ENCODE measurements around the gene MOB3B.

DNA sequence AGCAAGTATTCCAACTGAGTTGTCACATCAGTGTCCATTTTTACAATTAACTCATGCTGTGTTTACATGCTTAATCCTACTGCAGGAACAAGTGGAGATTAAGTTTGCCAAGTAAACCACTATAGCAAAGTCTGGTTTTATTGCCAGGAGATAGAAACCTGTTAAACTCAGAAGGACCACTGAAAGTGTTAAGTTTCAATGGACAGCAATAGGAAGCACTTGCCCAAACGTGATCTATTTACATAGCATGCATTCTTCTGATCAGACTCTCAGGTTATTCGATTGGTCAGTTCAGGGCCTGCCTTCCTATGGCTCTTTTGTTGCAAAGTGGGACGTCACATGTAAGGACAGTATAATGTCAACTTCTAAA is 33.5 kb downstream of the MOB3B start:
- TF ChIP-seq, protein P1, sequence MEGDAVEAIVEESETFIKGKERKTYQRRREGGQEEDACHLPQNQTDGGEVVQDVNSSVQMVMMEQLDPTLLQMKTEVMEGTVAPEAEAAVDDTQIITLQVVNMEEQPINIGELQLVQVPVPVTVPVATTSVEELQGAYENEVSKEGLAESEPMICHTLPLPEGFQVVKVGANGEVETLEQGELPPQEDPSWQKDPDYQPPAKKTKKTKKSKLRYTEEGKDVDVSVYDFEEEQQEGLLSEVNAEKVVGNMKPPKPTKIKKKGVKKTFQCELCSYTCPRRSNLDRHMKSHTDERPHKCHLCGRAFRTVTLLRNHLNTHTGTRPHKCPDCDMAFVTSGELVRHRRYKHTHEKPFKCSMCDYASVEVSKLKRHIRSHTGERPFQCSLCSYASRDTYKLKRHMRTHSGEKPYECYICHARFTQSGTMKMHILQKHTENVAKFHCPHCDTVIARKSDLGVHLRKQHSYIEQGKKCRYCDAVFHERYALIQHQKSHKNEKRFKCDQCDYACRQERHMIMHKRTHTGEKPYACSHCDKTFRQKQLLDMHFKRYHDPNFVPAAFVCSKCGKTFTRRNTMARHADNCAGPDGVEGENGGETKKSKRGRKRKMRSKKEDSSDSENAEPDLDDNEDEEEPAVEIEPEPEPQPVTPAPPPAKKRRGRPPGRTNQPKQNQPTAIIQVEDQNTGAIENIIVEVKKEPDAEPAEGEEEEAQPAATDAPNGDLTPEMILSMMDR (IDR thresholded peaks at IDR 0.05; ENCODE audit: low read depth, low read length, poor library complexity, severe bottlenecking) = no peak
- TF ChIP-seq EZH2phosphoT487 (IDR thresholded peaks at IDR 0.05; ENCODE audit: borderline replicate concordance, low read length) = no peak
